Loucy (cell line): Measurements from ENCODE around the gene ASPRV1.

Source experiments
- H2AFZ ChIP-seq: fragments of 200-600 bp; sonication (generic); 2 replicates; pipeline ENCODE4 v1.6.0; 2016; ENCODE audit warnings: antibody characterized with exemption, mild to moderate bottlenecking, low read length, moderate library complexity
- H3F3A ChIP-seq: fragments of 200-600 bp; 2 replicates; pipeline ENCODE4 v1.6.0; 2016; ENCODE audit warnings: antibody characterized with exemption, low read depth, mild to moderate bottlenecking
- H3K27me3 ChIP-seq: fragments of 200-600 bp; sonication (generic); 2 replicates; pipeline ENCODE4 v1.6.1; 2014; ENCODE audit warnings: low read length, mild to moderate bottlenecking; ENCODE audit not compliant: insufficient read depth, poor library complexity, severe bottlenecking
- H3K36me3 ChIP-seq: fragments of 200-600 bp; sonication (generic); 2 replicates; pipeline ENCODE4 v1.6.1; 2016; ENCODE audit warnings: low read length; ENCODE audit not compliant: insufficient read depth
- H3K4me1 ChIP-seq: fragments of 200-600 bp; sonication (generic); 2 replicates; pipeline ENCODE4 v1.5.1; 2014; ENCODE audit warnings: low read length, mild to moderate bottlenecking; ENCODE audit not compliant: insufficient read depth, poor library complexity, severe bottlenecking
- H3K4me2 ChIP-seq: fragments of 200-600 bp; sonication (generic); 2 replicates; pipeline ENCODE4 v1.6.0; 2014; ENCODE audit warnings: antibody characterized with exemption, low read length, low read depth, mild to moderate bottlenecking; ENCODE audit not compliant: poor library complexity, severe bottlenecking
- H3K4me3 ChIP-seq: fragments of 200-600 bp; sonication (generic); 2 replicates; pipeline ENCODE4 v1.5.1; 2014; ENCODE audit warnings: low read length, mild to moderate bottlenecking, mixed read lengths; ENCODE audit not compliant: poor library complexity, severe bottlenecking
- H3K79me2 ChIP-seq: fragments of 200-600 bp; sonication (generic); 2 replicates; pipeline ENCODE4 v1.6.1; 2014; ENCODE audit warnings: low read length; ENCODE audit not compliant: insufficient read depth
- H3K9ac ChIP-seq: fragments of 200-600 bp; sonication (generic); 2 replicates; pipeline ENCODE4 v1.6.0; 2014; ENCODE audit warnings: mild to moderate bottlenecking, low read depth, low read length, moderate library complexity; ENCODE audit not compliant: poor library complexity, severe bottlenecking
- H3K9me2 ChIP-seq: fragments of 200-600 bp; sonication (generic); replicated peaks from 2 replicates; pipeline ENCODE4 v1.6.1; 2016; ENCODE audit warnings: low read depth, low read length, mixed read lengths
- H3K9me3 ChIP-seq: fragments of 200-600 bp; sonication (generic); 2 replicates; pipeline ENCODE4 v1.6.1; 2014; ENCODE audit warnings: mild to moderate bottlenecking, antibody characterized with exemption, low read length, low read depth; ENCODE audit not compliant: insufficient read depth
- H4K20me1 ChIP-seq: fragments of 200-600 bp; sonication (generic); 2 replicates; pipeline ENCODE4 v1.6.0; 2014; ENCODE audit warnings: antibody characterized with exemption, low read length, mild to moderate bottlenecking; ENCODE audit not compliant: insufficient read depth, poor library complexity, severe bottlenecking
- EZH2phosphoT487 ChIP-seq: fragments of 200-600 bp; IDR thresholded peaks from 2 replicates; pipeline ENCODE4 v1.6.1; 2018; ENCODE audit warnings: antibody characterized with exemption, mild to moderate bottlenecking, moderate library complexity, borderline replicate concordance
- TF ChIP-seq, protein P1 (sequence below): fragments of 200-600 bp; sonication (generic); conservative IDR thresholded peaks from 2 replicates; pipeline ENCODE4 v1.5.1; 2014; ENCODE audit warnings: mild to moderate bottlenecking, antibody characterized with exemption, low read length

The ASPRV1 gene

DNA sequence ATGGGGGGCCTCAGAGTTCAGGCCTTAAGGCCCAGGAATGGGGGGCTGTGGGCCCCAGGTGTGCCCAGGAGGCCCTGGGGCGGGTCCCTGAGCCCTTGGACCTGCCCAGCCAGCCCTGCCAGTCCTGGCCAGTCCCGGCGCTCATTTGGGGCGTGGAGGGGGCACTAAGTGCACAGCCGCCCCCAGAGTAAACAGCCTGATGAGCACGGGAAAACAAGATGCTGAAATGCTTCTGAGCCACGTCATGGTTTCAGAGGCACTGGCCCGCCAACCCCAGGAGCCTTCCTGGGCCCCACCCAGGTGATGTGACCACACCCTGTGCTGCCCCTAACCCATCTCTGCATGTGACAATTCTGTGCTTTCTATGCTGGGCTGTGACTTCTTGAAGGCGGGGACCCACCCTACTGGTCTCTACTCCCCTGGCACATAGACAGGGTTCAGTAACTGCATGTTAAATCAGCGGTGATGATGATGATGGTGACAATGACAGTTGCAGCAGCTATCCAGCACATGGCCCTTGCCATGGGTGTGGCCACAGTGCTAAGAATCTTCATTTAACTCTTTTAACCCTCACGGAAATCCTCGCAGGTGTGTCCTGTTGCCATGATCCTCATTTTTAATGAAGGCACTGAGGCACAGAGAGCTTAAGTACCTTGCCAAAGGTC, 28.1 kb upstream of the ASPRV1 start:
- H4K20me1 ChIP-seq: no peaks in the 10 kb centered on the region
- no peak overlapping the region for H3K4me2 ChIP-seq
- H2AFZ ChIP-seq: no peak overlapping the region
- no peaks in the 10 kb centered on the region for H3K4me1 ChIP-seq
- no peaks in the 10 kb centered on the region for H3F3A ChIP-seq
- no peak for TF ChIP-seq EZH2phosphoT487
- TF ChIP-seq, protein P1, sequence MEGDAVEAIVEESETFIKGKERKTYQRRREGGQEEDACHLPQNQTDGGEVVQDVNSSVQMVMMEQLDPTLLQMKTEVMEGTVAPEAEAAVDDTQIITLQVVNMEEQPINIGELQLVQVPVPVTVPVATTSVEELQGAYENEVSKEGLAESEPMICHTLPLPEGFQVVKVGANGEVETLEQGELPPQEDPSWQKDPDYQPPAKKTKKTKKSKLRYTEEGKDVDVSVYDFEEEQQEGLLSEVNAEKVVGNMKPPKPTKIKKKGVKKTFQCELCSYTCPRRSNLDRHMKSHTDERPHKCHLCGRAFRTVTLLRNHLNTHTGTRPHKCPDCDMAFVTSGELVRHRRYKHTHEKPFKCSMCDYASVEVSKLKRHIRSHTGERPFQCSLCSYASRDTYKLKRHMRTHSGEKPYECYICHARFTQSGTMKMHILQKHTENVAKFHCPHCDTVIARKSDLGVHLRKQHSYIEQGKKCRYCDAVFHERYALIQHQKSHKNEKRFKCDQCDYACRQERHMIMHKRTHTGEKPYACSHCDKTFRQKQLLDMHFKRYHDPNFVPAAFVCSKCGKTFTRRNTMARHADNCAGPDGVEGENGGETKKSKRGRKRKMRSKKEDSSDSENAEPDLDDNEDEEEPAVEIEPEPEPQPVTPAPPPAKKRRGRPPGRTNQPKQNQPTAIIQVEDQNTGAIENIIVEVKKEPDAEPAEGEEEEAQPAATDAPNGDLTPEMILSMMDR: no peak
- no peak overlapping the region for H3K9ac ChIP-seq
- H3K27me3 ChIP-seq: no peaks in the 10 kb centered on the region
- H3K4me3 ChIP-seq: no peak overlapping the region
- no peaks in the 10 kb centered on the region for H3K9me2 ChIP-seq
- no peaks in the 10 kb centered on the region for H3K79me2 ChIP-seq
- H3K9me3 ChIP-seq: no peaks in the 10 kb centered on the region
- peaks cover 35% of the 10 kb centered on the region; the same call in 1 of the 2 replicates for H3K36me3 ChIP-seq

DNA sequence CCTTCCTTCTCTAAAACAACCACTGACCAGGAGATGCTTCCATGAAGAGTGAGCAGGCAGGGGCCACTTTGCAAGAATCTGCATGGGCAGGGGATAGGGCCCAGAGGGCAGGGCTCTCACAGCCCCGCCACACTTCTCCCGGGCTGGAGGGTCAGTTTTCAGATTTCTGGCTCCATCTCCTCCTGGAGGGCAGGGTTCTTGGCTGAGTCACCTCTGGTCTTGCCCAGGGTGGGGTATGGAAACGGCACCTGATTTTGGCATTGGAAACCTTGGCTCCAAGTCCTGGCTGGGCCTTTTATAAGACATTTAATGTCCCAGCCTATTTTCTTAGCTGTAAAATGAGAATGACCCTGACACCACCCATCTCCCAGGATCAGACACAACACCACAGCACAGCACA, 27.6 kb upstream of the ASPRV1 start:
- Histone ChIP-seq H3K4me1 (no peaks in the 10 kb centered on the region), H3K4me2 (no peak overlapping the region), H3K9ac (no peak overlapping the region), H3K36me3 (peaks cover 30% of the 10 kb centered on the region; the same call in 1 of the 2 replicates), H3F3A (no peaks in the 10 kb centered on the region), H3K27me3 (no peaks in the 10 kb centered on the region), H3K79me2 (no peaks in the 10 kb centered on the region), H2AFZ (no peak overlapping the region), H3K9me2 (no peaks in the 10 kb centered on the region), H4K20me1 (no peaks in the 10 kb centered on the region), H3K4me3 (no peak overlapping the region), H3K9me3 (no peaks in the 10 kb centered on the region)
- no peak for TF ChIP-seq EZH2phosphoT487
- TF ChIP-seq, protein P1: no peak

DNA sequence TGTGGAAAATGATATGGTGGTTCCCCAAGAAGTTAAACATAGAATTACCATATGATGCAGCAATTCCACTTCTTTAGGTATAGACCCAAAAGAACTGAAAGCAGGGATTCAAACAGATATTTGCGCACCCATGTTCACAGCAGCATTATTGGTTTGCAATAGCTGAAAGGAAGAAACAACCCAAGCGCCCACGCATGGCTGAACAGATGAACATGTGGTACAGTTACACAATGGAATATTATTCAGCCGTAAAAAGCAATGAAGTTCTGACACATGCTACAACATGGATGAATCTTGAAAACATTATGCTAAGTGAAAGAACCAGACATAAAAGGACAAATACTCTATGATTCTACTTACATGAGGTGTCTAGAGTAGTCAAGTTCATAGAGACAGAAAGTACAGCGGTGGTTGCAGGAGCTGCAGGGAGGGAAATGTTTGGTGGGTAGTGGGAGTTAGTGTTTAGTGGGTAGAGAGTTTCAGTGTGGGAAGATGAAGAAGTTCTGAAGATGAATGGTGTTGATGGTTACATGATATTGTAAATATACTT, 26.7 kb upstream of the ASPRV1 start:
- TF ChIP-seq EZH2phosphoT487: no peak
- TF ChIP-seq, protein P1: no peak
- H2AFZ ChIP-seq: no peak overlapping the region
- no peaks in the 10 kb centered on the region for H3K4me1 ChIP-seq

More for the DNA sequence above, 26.7 kb upstream of the ASPRV1 start:
- Histone ChIP-seq H3K79me2 (no peaks in the 10 kb centered on the region), H3F3A (no peaks in the 10 kb centered on the region), H3K27me3 (no peaks in the 10 kb centered on the region), H4K20me1 (no peaks in the 10 kb centered on the region), H3K4me3 (no peak overlapping the region), H3K4me2 (no peak overlapping the region), H3K9me2 (no peaks in the 10 kb centered on the region), H3K9ac (no peak overlapping the region), H3K36me3 (peaks cover 22% of the 10 kb centered on the region; the same call in 1 of the 2 replicates), H3K9me3 (no peaks in the 10 kb centered on the region)
